Stimulated activated CD4-positive, alpha-beta T cell treated with anti-CD3 and anti-CD28 coated beads, Interleukin-12 subunit alpha, Interleukin-12 subunit beta, amount 100 ng/mL, for 4 hours (primary cell): ENCODE measurements around the gene SUZ12.
"Not testable (repeated sequence)": the region's sequence is repeated elsewhere in the genome, so short reads cannot be mapped to it uniquely, and the experiment has no call there.

ENCODE experiments used
- DNase-seq: peaks from one replicate; pipeline ENCODE4 v3.0.0-alpha.2; 2020

SUZ12 gene

GRCh38 chr17:32042266-32042665 is 105.5 kb downstream of the SUZ12 start:
- not testable (repeated sequence) for DNase-seq

- DNase-seq, result not testable (repeated sequence)
These were observed 108.8 kb downstream of the SUZ12 start for GRCh38 chr17:32045611-32046010.

- DNase-seq, result not testable (repeated sequence)
These were observed 110.9 kb downstream of the SUZ12 start for GRCh38 chr17:32047663-32048062.
